Smooth muscle cell (in vitro differentiated cells): ENCODE measurements around the gene MANBA. TPM values are rescaled to one million over a fixed set of nuclear protein-coding genes. Genes with fewer than 3 reads are reported as not detected.

Source experiments
- DNase-seq: peaks from one replicate; lab custom pipeline; 2025; ENCODE audit not compliant: unreplicated experiment; lab: John Stamatoyannopoulos, UW
- H2AFZ ChIP-seq: fragments of 200-600 bp; sonication (generic); 2 replicates; pipeline ENCODE4 v1.6.0; 2016; ENCODE audit warnings: antibody characterized with exemption, low read depth, mild to moderate bottlenecking
- H3F3A ChIP-seq: fragments of 200-600 bp; sonication (generic); 2 replicates; pipeline ENCODE4 v1.6.0; 2017; ENCODE audit warnings: antibody characterized with exemption, low read depth
- H3K27ac ChIP-seq: fragments of 200-600 bp; sonication (generic); 2 replicates; pipeline ENCODE4 v1.5.1; 2016; ENCODE audit warnings: low read depth, mild to moderate bottlenecking
- H3K27me3 ChIP-seq: fragments of 200-600 bp; sonication (generic); 2 replicates; pipeline ENCODE4 v1.6.1; 2016; ENCODE audit warnings: low read depth, mild to moderate bottlenecking
- H3K36me3 ChIP-seq: fragments of 200-600 bp; sonication (generic); 2 replicates; pipeline ENCODE4 v1.5.1; 2016; ENCODE audit warnings: low read depth
- H3K4me1 ChIP-seq: fragments of 200-600 bp; sonication (generic); 2 replicates; pipeline ENCODE4 v1.5.1; 2016; ENCODE audit warnings: low read depth
- H3K4me2 ChIP-seq: fragments of 200-600 bp; sonication (generic); 2 replicates; pipeline ENCODE4 v1.6.0; 2016; ENCODE audit warnings: mild to moderate bottlenecking
- H3K4me3 ChIP-seq: fragments of 200-600 bp; sonication (generic); 2 replicates; pipeline ENCODE4 v1.5.1; 2016; ENCODE audit warnings: mild to moderate bottlenecking
- H3K79me2 ChIP-seq: fragments of 200-600 bp; sonication (generic); 2 replicates; pipeline ENCODE4 v1.6.0; 2016; ENCODE audit warnings: low read depth, mild to moderate bottlenecking
- H3K9ac ChIP-seq: fragments of 200-600 bp; sonication (generic); 2 replicates; pipeline ENCODE4 v1.6.0; 2016; ENCODE audit warnings: low read depth
- H3K9me3 ChIP-seq: fragments of 200-600 bp; sonication (generic); replicated peaks from 2 replicates; pipeline ENCODE4 v1.5.1; 2016; ENCODE audit warnings: low read depth
- H4K20me1 ChIP-seq: fragments of 200-600 bp; sonication (generic); 2 replicates; pipeline ENCODE4 v1.6.0; 2016; ENCODE audit warnings: low read depth
- CTCF ChIP-seq: fragments of 200-600 bp; sonication (generic); IDR thresholded peaks from 2 replicates; pipeline ENCODE4 v1.5.1; 2017; ENCODE audit warnings: borderline replicate concordance, mild to moderate bottlenecking, antibody characterized with exemption; ENCODE audit not compliant: insufficient read depth, poor library complexity, severe bottlenecking
- WGBS: methylation state at CpG from one replicate; pipeline ENCODE4 v1.1.7; 2016; ENCODE audit warnings: low lambda C conversion rate; 5-methylcytosine and 5-hydroxymethylcytosine counted together
- polyA plus RNA-seq: library from polyadenylated mRNA; unstranded; fragments of >200 nt; fragmentation: Nextera tagmentation; extraction: Ambion mirVana; gene quantifications from 2 replicates; pipeline ENCODE4 v1.2.1, GENCODE V29; 2016
- total RNA-seq: library from RNA; depleted of rRNA; stranded (reverse); fragments of >200 nt; gene quantifications from 2 replicates; pipeline ENCODE4 v1.2.3, GENCODE V29; 2014

The MANBA gene
- total and polyA plus RNA-seq, 2 experiments from 2014 or later, result 58.1 to 99.9 TPM

GRCh38 chr4:102598086-102598761 lies 162.5 kb downstream of the MANBA start:
- H3K4me3 ChIP-seq, result no peak overlapping the region
- no peak overlapping the region for H2AFZ ChIP-seq
- peak overlapping the region; percentile 6 for H3K27ac ChIP-seq
- no peak overlapping the region for H3K4me2 ChIP-seq
- H4K20me1 ChIP-seq, result no peaks in the 10 kb centered on the region
- no peak for TF ChIP-seq CTCF
- no peaks in the 10 kb centered on the region for H3K27me3 ChIP-seq
- H3K9me3 ChIP-seq, result no peaks in the 10 kb centered on the region
- H3K4me1 ChIP-seq, result peaks cover 4% of the 10 kb centered on the region
- H3K9ac ChIP-seq, result no peak overlapping the region
- peaks cover 18% of the 10 kb centered on the region for H3K36me3 ChIP-seq
- no peak for DNase-seq
- H3K79me2 ChIP-seq, result no peaks in the 10 kb centered on the region
- 84% methylated on average over 1 of the region's 1 CpG for WGBS
- no peaks in the 10 kb centered on the region for H3F3A ChIP-seq

GRCh38 chr4:102596532-102596931 lies 164.2 kb downstream of the MANBA start:
- no peak for TF ChIP-seq CTCF
- 56% methylated on average over 4 of the region's 4 CpGs for WGBS
- Histone ChIP-seq H3K4me2 (no peak overlapping the region), H3K27ac (peak overlapping the region; percentile 14), H2AFZ (no peak overlapping the region), H3F3A (no peaks in the 10 kb centered on the region), H4K20me1 (no peaks in the 10 kb centered on the region), H3K9me3 (no peaks in the 10 kb centered on the region), H3K9ac (no peak overlapping the region), H3K4me1 (peaks cover 4% of the 10 kb centered on the region), H3K4me3 (no peak overlapping the region), H3K27me3 (no peaks in the 10 kb centered on the region), H3K36me3 (peaks cover 23% of the 10 kb centered on the region), H3K79me2 (no peaks in the 10 kb centered on the region)
- no peak for DNase-seq

GRCh38 chr4:102594000-102594399 lies 166.8 kb downstream of the MANBA start:
- H2AFZ ChIP-seq, result no peak overlapping the region
- no peaks in the 10 kb centered on the region for H3K9me3 ChIP-seq
- H3K36me3 ChIP-seq, result peaks cover 21% of the 10 kb centered on the region
- no peaks in the 10 kb centered on the region for H3F3A ChIP-seq
- no peak for TF ChIP-seq CTCF
- no peak for DNase-seq
- no peak overlapping the region for H3K27ac ChIP-seq
- no peaks in the 10 kb centered on the region for H3K79me2 ChIP-seq
- H3K4me3 ChIP-seq, result no peak overlapping the region
- no peaks in the 10 kb centered on the region for H3K4me1 ChIP-seq
- H3K27me3 ChIP-seq, result no peaks in the 10 kb centered on the region
- no peak overlapping the region for H3K9ac ChIP-seq
- H3K4me2 ChIP-seq, result no peak overlapping the region
- 72% methylated on average over 2 of the region's 2 CpGs for WGBS
- H4K20me1 ChIP-seq, result no peaks in the 10 kb centered on the region

GRCh38 chr4:102593147-102593546 lies 167.6 kb downstream of the MANBA start:
- no peak overlapping the region for H3K27ac ChIP-seq
- DNase-seq, result no peak
- no peak overlapping the region for H3K4me2 ChIP-seq
- no peaks in the 10 kb centered on the region for H3F3A ChIP-seq
- H3K9me3 ChIP-seq, result no peaks in the 10 kb centered on the region
- H2AFZ ChIP-seq, result no peak overlapping the region
- H3K4me3 ChIP-seq, result no peak overlapping the region
- no peaks in the 10 kb centered on the region for H3K79me2 ChIP-seq
- no peak for TF ChIP-seq CTCF
- H3K27me3 ChIP-seq, result no peaks in the 10 kb centered on the region
- H3K9ac ChIP-seq, result no peak overlapping the region
- no peaks in the 10 kb centered on the region for H3K4me1 ChIP-seq
- WGBS, result 97% methylated on average over 7 of the region's 7 CpGs
- H3K36me3 ChIP-seq, result peaks cover 21% of the 10 kb centered on the region
- no peaks in the 10 kb centered on the region for H4K20me1 ChIP-seq
